Glomerular endothelial cell (primary cell): Measurements from ENCODE around the gene SLC25A13. TPM values are rescaled to one million over a fixed set of nuclear protein-coding genes. Genes with fewer than 3 reads are reported as not detected.

ENCODE experiments used
- DNase-seq: peaks from one replicate; pipeline ENCODE4 v3.0.0-alpha.2; 2011; ENCODE audit warnings: low read depth, low spot score; ENCODE audit errors: extremely low read depth
- total RNA-seq: library from RNA; depleted of rRNA; stranded (reverse); fragments of >200 nt; gene quantifications from 2 replicates; pipeline ENCODE4 v1.2.3, GENCODE V29; 2015

The SLC25A13 gene
- total RNA-seq, 1 donor from 2014 or later: 38.6 TPM

DNA sequence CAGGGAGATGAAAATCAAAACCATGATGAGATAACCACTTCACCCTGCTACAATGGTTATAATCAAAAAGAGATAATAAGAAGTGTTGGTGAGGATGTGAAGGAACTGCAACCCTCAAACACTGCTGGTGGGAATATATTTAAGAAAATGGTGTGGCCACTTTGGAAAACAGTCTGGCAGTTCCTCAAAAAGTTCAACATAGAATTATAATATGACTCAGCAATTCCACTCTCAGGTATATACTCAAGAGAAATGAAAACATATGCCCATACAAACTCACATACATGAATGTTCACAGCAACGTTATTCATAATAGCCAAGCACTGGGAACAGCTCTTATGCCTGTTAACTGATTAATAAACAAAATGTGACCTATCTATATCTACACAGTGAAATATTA, 104.8 kb downstream of the SLC25A13 start:
- DNase-seq: no peak

DNA sequence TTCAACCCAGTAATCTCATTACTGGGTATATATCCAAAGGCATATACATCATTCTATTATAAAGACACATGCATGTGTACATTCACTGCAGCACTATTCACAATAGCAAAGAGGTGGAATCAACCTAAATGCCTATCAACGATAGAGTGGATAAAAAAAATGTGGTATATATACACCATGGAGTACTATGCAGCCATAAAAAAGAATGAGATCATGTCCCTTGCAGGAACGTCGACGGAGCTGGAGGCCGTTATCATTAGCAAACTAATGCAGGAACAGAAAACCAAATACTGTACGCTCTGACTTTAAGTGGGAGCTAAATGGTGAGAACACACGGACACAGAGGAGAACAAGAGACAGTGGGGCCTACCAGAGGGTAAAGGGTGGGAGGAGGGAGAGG, 105.5 kb downstream of the SLC25A13 start:
- no peak for DNase-seq

DNA sequence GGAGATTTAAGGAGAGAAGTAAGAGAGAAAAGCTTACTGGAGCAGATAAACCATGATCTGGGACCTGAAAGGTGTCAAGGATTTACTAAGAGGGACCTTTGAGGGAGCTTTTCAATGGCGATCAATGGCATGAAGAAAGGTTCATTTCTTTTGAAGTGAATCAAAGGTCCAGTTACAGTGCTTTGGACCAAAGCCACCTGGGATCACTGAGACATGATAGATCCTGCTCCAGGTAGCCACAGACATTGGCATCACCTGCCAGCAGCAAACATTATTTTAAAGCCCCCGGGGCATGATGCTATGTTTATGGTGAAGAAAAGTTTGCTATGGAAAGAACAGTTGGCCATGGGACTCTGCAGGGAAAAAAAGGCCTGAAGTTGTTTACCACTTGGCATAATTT, 109.4 kb downstream of the SLC25A13 start:
- no peak for DNase-seq

DNA sequence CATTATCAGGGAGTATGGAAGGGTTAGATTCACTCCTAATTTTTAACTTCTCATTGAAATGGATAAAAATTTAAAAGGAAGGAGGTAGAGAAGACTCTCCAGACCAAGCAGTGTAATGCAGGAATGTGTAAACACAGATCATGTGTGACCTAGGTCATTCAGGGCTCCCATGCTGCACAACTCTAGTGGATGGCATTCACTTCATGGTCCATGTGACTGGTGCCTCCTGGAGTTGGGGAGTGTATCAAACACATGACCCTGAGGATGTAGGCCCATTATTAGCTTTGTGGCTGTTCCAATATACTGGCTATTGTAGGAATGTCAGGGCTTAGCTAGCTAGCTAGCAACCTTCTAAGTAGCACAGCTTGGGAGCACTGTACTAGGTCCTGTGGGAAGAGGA, 109.9 kb downstream of the SLC25A13 start:
- no peak for DNase-seq

DNA sequence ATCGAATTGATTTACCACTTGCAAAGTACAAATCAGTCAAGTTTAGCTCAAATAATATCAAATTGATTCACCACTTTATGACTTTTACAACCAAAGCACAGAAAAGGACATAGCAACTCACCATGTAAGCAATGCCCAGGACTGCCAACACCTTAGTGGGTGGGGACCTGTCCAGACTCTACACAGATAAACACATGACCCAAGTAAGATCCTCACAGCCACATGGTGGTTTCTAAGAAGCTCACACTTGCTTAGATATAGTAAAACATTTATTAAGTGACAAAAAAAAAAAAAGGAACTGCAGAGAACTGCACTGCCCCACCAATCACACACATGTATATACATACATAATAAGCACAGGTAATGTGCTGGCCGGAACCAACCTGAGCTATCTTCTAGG, 116.2 kb downstream of the SLC25A13 start:
- no peak for DNase-seq

GRCh38 chr7:96204601-96205000, 117.3 kb downstream of the SLC25A13 start:
- DNase-seq: no peak

- DNase-seq: no peak
Measured at GRCh38 chr7:96203786-96204185, 118.1 kb downstream of the SLC25A13 start.

DNA sequence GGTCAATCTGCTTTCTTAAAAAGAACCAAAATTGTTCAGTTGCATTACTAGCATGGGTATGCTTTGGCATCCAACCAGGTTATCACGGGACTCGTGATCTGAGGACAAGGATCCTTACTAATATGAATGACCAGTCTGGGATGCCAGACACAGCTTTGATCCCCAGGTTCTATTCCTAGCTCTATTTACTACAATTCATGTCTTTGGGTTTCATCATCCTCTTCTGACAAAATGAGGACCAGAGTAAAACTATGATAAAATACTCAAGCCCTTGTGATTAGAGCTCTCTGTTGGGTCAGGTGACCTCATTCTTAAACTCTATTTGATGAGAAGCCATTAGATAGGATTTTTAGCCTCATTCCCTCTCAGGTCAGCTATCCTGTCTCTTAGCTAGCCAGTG, 119.8 kb downstream of the SLC25A13 start:
- no peak for DNase-seq

DNA sequence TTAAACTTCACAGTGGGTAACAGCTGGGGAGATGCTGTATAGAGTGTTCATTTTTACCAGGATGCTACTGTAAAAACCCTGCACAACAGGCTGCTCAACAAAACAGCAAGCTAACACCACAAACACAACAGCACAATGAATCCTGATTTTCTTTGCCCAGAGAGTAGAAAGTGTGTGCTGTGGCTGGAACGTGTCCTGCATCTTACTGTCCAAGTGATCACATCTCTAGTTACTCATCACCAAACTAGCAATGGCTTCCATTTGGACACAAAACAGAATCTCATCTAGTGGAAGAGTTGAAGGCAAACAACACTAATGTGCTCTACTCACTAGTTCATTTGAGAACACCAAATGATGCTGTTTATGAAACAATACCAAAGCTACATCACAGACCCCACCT, 121.2 kb downstream of the SLC25A13 start:
- no peak for DNase-seq

- DNase-seq: no peak
Measured at GRCh38 chr7:96199421-96199820, 122.5 kb downstream of the SLC25A13 start.

- DNase-seq: no peak
Measured at GRCh38 chr7:96198047-96198636, 123.8 kb downstream of the SLC25A13 start.

GRCh38 chr7:96196676-96197075, 125.2 kb downstream of the SLC25A13 start:
- no peak for DNase-seq

DNA sequence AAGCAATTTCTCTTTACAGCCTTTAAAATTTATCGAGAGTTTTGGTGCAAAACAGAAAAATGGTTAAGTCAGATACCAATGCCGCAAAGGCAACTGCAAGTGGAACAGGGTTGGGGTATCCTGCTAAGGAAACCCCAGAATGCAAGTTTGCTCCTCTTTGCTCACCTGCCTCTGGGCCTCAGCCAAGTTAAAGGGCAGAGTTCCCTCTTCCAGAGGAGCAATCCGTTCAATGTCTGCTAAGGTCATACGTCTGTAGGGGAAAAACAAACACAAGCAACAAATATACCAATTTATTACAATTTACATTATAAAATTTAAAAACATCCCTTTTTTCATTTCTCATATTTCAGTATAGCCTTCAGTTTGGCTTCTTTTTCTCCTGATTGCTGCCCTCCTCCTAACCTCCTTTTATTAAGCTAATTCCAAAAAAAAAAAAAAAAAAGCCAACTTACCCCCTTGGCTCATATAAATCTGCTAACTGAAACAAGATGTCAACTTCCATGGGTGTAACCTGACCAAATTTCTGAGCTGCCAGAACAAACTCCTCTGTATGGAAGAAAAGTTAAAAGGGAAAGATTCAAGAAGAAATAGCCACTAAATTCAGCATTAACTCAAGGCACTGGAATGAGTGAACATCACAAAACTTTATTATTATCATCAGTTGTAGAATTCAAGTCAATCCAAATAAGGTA, 132.6 kb downstream of the SLC25A13 start:
- DNase-seq: no peak

- no peak for DNase-seq
Measured at GRCh38 chr7:96188591-96188991, 133.3 kb downstream of the SLC25A13 start.

GRCh38 chr7:96188174-96188581, 133.7 kb downstream of the SLC25A13 start:
- no peak for DNase-seq

DNA sequence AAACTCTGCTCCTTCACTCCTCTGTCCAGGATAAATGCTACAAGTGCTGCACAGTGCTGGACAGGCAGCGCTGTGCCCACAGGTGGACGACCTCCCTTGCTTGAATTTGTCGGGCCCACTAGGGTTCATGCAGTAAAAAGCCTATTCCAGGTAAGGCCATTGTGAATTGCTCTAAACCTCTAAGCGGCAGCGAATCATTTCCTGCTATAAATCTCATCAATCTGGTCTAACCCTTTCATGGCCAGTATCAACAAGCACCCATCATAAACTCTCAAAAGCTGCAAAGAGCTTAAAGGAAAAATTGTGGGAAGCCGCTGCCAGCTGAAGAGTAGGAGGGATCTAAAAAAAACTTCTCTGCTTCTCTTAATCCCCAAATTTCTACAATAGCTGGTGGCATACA, 134.2 kb downstream of the SLC25A13 start:
- no peak for DNase-seq

GRCh38 chr7:96184783-96185182, 137.1 kb downstream of the SLC25A13 start:
- DNase-seq: no peak

DNA sequence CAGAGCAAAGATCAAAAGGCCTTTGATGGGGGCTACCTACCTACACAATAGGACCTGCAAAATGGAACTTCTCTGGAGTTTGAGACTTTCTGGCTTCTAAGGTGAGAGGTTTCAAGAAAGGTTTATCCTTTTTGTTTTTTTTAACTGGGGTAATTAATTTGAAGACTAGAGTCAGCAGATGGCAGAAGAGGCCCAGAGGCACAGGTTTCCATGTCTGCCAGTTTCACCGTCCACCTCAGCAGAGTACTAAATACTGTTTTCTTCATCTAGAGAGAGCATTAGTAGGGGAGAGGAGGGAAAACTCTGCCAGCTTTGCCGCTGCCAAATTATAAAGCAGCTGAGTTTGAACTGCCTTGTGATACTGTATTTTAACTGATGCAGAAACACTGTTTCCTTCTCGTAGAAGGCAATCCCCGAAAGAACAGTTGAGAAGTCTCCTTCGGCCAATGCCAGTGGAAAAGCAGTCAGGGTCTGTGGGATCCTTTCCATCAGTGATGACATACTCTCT, 138.7 kb downstream of the SLC25A13 start:
- DNase-seq: no peak

DNA sequence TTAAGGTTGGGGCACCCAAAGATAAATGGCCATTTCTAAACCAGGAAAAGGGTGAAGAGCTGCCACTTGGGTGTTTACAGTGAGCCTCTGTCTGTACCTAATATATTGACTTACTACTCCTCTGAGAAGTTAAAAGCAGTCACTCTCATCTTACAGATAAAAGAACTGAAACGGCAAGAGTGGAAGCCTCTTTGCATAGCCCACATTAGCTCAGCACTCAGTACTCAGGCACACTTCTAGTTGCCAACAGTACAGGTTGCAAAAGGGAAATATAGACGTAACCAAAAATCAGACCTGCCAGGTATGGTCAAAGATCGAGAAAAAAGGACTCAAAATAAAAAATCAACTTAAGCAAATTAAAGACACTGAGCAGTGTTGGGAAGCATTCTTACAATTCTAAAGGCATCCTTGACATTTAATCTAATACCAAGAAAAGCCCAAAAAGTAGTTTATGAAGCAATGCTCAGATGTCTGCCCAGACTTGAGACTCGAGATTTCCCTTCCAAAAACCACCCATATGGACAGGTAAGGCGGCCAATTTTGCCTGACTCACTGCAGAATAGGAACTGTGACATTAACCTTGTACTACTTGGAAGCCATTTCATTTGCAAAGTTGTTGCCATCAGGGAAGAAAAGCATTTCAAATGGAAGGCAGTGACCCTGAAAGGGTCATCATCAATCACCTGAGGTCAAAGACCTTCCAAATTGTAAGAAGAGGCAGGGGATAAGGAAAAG, 139.3 kb downstream of the SLC25A13 start:
- DNase-seq: no peak

DNA sequence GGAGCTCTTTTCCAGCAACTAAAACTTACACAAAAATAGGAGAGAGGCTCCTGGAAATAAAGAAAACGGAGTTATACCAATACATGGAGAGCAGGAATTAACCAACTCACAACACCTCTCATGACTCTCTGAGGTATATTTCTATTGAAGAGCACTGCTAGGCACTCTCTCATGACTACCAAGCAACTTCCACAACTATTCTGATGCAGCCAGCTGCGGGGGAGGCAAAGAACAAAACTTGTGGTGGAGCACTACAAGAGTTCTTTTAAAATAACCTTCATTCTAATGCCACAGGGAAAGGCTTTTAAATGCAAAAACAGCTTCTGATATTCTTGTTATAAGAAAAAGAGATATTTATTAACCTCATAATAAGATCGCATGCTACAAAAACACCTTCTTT, 140.7 kb downstream of the SLC25A13 start:
- no peak for DNase-seq

DNA sequence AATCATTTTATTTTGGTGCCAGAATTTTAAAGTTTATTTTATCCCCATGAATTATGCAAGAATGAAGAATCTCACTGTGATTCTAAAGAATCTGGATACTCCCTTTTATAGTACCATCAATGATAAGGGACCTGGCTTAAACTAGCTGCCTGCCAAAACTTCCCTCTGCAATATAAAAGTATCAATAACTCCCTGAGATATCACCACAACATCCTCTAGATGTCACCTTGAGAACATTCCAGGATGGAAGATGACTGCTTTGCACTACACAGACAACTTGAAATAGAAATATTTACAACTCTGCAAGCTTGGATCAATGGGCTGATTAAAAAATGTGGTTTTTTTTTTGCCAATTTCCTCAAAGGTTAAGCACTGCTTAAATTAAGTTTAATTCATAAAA, 142.1 kb downstream of the SLC25A13 start:
- DNase-seq: no peak

DNA sequence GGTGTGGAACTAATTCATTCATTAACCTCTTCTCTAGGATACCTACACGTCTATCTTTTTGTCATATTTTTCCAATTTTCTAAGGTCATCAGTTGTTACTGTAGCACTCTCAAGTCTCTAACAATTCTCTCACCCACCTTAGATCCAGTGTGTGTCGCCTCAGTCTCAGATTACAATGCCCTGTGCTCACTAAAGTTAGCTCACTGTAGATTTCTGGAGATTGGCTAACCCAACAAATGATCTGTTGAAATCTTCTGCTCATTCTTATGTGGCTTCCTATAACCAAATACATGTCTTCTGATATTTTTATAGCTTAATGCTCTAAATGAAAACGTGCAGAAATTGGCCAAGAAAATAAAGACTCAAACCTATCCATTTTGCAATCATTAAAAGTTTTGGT, 142.6 kb downstream of the SLC25A13 start:
- no peak for DNase-seq
